AML-193 (cell line): ENCODE data around the gene OR52E8.

ENCODE experiments used
- DNase-seq, 2 experiments: peaks; one replicate each; lab custom pipeline; 2025; lab: John Stamatoyannopoulos, UW

OR52E8 gene

GRCh38 chr11:5857590-5857989 is at the start of gene OR52E8:
OR52E8 (minus strand) TSS chr11:5857690; CDS start chr11:5857690, 0 bp downstream.
- no peak for DNase-seq

GRCh38 chr11:5899534-5899933 is 42.0 kb upstream of the OR52E8 start:
- no peak for DNase-seq

DNA sequence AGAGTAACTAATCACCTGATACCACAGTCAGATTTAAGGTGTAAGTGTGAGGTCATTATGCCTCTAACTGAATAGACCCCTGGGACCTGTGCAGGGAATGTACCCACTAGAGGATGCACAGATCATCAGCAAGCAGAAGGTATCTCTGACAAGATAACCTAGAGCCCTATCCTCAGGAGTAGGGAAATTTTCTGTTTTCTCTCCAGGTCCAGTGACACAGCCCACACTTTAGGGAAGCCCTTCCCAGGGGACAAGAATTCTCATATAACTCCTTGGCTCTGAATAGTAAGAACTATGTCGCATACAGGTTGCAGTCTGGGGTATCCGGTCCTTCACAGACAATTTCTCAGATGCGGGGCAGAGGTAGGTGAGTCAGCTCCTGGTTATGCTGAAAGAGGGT is 35.4 kb upstream of the OR52E8 start, which contains the start of gene OR52E5:
Gene OR52E5 (plus strand): TSS at position 301 of the 400 bp plus-strand sequence. CDS start 7,569 bp downstream, outside the sequence.
- no peak for DNase-seq

- peak; percentile 34 to 37 for DNase-seq
Observed at GRCh38 chr11:5891216-5891800, 33.8 kb upstream of the OR52E8 start.

GRCh38 chr11:5887661-5888060 is 30.2 kb upstream of the OR52E8 start:
- no peak for DNase-seq

DNA sequence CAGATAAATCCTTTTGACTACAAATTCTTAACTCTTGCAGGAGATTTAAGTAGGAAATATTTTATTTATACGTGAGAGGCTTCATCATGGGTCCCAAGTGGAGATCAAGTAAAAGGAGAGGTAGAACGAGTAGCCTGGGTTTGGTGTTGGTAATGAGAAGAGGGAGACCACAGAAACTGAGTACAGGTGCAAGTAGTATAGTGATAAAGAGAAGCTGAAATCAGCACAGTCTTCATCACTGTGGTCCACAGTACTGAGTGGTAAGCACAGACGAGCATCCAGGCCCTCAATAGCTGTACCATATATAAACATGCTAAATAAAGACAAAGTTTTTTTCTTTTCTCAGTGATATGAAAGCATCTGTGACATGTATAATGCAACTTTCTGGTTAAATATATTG is 29.7 kb upstream of the OR52E8 start:
- DNase-seq: no peak

- DNase-seq: no peak
Observed at GRCh38 chr11:5881756-5882155, 24.3 kb upstream of the OR52E8 start.

GRCh38 chr11:5880329-5880728 is 22.8 kb upstream of the OR52E8 start, which contains the start of gene OR52E4:
OR52E4 (plus strand) TSS chr11:5880629; CDS start chr11:5884293, 3,664 bp downstream.
- no peak for DNase-seq

DNA sequence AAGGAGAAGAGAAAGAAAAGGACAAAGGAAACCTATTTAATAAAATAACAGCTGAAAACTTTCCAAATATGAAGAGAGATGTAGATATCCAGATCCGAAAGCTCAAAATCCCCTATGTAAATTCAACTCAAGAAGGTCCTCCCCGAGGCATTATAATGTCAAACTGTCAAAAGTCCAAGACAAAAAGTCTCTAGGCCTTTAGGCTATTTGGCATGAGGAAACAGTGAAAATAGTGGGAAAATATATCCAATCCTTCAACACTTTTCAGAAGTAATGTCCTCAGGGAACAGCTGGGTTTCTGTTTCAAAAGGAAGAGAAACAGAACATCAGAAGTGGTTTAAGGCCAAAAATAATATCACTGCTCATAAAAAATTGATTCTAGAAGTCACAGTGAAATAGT is 21.1 kb upstream of the OR52E8 start:
- no peak for DNase-seq

GRCh38 chr11:5865826-5866225 is 8.3 kb upstream of the OR52E8 start:
- DNase-seq: no peak

DNA sequence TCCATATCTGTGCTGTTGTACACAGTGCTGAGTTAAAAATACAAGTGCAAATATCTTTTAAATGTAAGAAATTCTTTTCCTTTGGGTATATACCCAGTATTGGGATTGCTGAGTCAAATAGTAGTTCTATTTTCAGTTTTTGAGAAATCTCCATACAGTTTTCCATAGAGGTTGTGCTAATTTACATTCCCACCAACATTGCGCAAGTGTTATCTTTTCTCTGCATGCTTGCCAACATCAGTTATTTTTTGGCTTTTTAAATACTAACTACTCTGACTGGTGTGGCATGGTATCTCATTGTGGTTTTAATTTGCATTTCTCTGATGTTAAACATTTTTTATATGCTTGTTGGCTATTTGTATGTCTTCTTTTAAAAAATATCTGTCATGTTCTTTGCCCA is 6.5 kb downstream of the OR52E8 start:
- DNase-seq: no peak

DNA sequence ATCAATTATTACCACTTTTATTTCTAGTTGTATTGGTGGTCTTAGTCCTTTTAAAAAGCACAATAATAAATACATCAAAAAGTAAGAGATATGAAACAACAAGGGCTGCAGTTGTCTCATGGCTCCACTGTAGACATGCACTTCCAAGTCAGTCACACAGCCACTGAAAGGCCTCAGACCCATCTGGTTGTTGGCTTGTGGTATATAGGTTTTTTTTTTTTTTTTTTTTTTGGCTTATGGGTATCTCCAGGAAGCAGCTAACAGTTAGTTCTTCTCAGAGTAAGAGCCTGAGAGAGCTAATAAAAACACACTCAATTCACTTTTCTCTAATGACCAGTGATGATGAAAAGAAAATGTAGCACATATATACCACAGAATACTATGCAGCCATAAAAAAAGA is 9.8 kb downstream of the OR52E8 start:
- no peak for DNase-seq

DNA sequence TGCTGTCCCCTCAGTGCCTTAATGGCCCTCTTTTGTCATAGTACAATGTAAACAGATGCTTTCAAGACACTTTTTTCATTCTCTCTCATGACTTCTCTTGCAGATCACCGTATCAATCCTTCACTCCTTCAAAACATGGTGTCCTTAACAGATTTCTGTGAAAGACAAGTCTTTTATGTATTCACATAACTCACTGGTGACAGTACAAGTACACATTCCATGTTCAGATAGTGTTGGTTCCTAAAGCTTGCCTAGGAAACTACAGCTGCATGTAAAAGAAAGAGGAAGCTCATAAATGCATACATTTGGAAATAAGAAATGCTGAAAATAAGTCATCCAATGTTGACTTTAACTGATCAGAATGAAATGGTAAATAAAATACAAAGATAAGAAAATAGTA is 10.8 kb downstream of the OR52E8 start:
- DNase-seq: no peak

GRCh38 chr11:5841797-5842196 is 15.7 kb downstream of the OR52E8 start, which contains the start of gene OR52E6:
OR52E6 (minus strand) TSS chr11:5841897; CDS start chr11:5841897, 0 bp downstream.
- DNase-seq: no peak

DNA sequence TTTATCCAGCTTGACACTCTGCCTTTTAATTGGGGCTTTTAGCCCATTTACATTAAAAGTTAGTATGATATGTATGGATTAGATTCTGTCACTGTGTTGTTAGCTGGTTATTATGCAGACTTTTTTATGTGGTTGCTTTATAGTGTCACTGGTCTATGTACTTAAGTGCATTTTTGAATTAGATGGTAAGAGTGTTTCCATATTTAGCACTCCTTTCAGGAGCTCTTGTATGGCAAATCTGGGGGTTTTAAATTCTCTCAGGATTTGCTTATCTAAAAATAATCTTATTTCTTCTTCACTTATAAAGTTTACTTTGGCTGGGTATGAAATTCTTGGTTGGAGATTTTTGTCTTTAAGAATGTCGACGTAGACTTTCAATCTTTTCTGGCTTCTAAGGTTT is 19.8 kb downstream of the OR52E8 start:
- no peak for DNase-seq

DNA sequence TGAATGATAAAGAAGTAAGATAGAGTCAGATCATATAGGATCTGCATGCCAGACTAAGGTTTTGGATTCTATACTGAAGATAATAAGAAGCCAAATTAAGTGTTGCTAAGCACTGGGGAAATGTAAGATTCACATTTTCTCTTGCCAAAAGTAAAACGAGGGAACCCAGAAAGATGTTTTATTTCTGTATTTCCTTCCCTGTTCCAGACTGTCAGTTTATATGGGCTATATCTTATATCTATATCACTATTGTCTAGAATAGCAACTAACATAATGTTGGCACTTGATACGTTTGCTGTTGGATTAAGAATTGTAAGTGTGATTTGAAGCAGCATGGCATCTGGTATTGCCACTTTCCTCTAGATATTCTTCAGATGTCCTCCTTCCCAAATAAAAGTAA is 24.0 kb downstream of the OR52E8 start:
- no peak for DNase-seq

DNA sequence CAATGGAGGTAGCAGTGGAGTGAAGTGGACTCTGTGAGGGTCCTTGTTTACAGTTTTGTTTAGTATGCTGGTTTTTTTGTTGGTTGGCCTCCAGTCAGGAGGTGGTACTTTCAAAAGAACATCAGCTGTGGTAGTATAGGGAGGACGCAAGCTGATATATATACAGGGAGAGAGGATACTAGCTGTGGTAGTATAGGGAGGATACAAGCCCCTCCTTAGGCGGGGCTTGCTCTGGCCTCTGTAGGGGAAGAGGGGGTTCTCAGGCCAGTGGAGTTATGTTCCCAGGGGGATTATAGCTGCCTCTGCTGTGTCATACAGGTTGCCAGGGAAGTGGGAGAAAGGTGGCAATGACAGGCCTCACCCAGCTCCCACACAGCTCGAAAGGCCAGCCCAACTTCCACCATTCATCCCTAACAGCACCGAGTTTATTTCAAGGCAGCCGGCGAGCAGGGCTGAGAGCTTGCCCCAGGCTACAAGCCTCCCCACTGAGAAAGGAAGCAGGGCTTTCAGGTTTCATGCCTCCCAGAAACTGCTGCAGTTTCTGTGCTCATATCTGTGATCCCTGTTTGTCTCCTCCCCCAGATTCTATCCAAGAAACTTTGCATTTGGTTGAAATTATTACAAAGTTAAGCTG is 26.2 kb downstream of the OR52E8 start:
- no peak for DNase-seq

GRCh38 chr11:5818245-5818886 is 39.1 kb downstream of the OR52E8 start:
- no peak for DNase-seq

- peak; percentile 79 to 87 for DNase-seq
Observed at GRCh38 chr11:5815534-5815933, 42.0 kb downstream of the OR52E8 start.

DNA sequence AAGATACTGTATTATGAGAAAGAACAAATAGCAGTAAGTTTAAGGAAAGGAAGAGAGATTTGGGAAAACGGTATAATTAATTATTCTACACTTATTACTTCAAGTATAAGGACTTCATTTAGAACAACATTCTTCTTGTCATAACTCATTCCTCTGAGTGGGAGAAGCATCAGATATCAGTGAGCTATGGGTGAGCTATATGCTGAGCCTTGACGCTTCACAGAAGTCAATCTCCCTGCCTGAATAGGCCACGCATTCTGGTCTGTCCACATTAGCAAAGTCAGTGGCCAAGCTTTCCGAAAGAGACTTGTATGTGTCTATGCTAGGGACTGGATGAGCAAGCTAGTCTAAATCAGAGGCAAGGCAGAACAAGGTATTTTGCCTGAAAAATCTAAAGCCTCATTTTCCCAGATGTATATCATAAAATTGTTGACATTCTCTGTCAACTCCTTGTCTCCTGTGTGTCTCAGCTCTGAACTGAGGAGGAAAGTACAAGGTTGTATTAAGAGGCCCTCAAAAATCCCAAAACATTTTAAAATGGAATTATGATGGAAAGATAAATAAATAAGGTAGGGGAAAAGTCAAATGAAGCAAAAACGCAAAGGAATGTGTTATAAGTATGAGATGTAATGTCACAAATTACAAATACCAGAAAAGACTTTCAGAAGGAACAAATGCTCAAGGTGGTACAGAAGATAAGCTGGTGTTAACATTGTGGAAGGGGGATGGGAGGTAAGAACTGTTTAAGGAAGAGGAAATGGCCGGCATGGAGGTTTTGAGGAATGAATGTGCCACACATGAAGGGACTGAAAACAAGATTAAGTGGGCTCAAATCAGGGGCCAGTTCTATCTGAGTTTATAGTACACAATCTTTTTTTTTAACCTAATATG is 47.3 kb downstream of the OR52E8 start:
- DNase-seq: no peak

- peak in 1 of 2 experiments; percentile 28 for DNase-seq
Observed at GRCh38 chr11:5809122-5809519, 48.4 kb downstream of the OR52E8 start.

- peak; percentile 75 to 83 for DNase-seq
Observed at GRCh38 chr11:5808500-5809121, 48.9 kb downstream of the OR52E8 start, which contains the start of gene OR52N2. OR52N2 (plus strand) TSS chr11:5808924; CDS start chr11:5820336, 11,412 bp downstream.
